Activated CD4-positive, alpha-beta T cell treated with anti-CD3 and anti-CD28 coated beads for 24 hours (primary cell): ENCODE data around the gene LBHD2.
"Not testable (repeated sequence)": the region's sequence is repeated elsewhere in the genome, so short reads cannot be mapped to it uniquely, and the experiment has no call there.

Source experiments
- DNase-seq, 2 donors: peaks; one replicate each; pipeline ENCODE4 v3.0.0-alpha.2; 2020; ENCODE audit warnings: low read depth in 2 of 2

LBHD2 gene

GRCh38 chr14:103104654-103105452 is 20.8 kb downstream of the LBHD2 start:
- peak; percentile 63 to 65 for DNase-seq

- DNase-seq, result no peak
Measured at GRCh38 chr14:103105580-103106150, 21.7 kb downstream of the LBHD2 start.

- no peak for DNase-seq
Measured at GRCh38 chr14:103107455-103107854, 23.4 kb downstream of the LBHD2 start.

GRCh38 chr14:103107941-103108748 is 24.1 kb downstream of the LBHD2 start:
- DNase-seq, result no peak

- DNase-seq, result no peak
Measured at GRCh38 chr14:103108749-103109207, 24.8 kb downstream of the LBHD2 start.

GRCh38 chr14:103109535-103110441 is 25.8 kb downstream of the LBHD2 start:
- no peak for DNase-seq

GRCh38 chr14:103110681-103111231 is 26.7 kb downstream of the LBHD2 start:
- DNase-seq, result no peak

- DNase-seq, result no peak
Measured at GRCh38 chr14:103111232-103111868, 27.3 kb downstream of the LBHD2 start.

- DNase-seq, result no peak
Measured at GRCh38 chr14:103112400-103113243, 28.6 kb downstream of the LBHD2 start.

GRCh38 chr14:103113303-103113702 is 29.3 kb downstream of the LBHD2 start:
- no peak for DNase-seq

GRCh38 chr14:103113774-103114173 is 29.8 kb downstream of the LBHD2 start:
- DNase-seq, result no peak

GRCh38 chr14:103115086-103115679 is 31.2 kb downstream of the LBHD2 start:
- not testable (repeated sequence) for DNase-seq

- no peak for DNase-seq
Measured at GRCh38 chr14:103115845-103116572, 32.0 kb downstream of the LBHD2 start.

- DNase-seq, result no peak
Measured at GRCh38 chr14:103116636-103117035, 32.6 kb downstream of the LBHD2 start.

GRCh38 chr14:103117499-103117898 is 33.5 kb downstream of the LBHD2 start:
- not testable (repeated sequence) for DNase-seq

GRCh38 chr14:103118018-103118662 is 34.1 kb downstream of the LBHD2 start:
- no peak for DNase-seq

GRCh38 chr14:103118663-103119404 is 34.8 kb downstream of the LBHD2 start:
- DNase-seq, result no peak
